CD4-positive, alpha-beta memory T cell (primary cell): ENCODE data around the gene FRMPD4. TPM values are rescaled to one million over a fixed set of nuclear protein-coding genes. Genes with fewer than 3 reads are reported as not detected.

Experiments used
- CTCF ChIA-PET: fragments of 350-600 bp; sonication (Branson Sonifier 250); formaldehyde crosslinking; loops from one replicate; lab custom pipeline; 2021; ENCODE audit warnings: inconsistent platforms; ENCODE audit not compliant: partially characterized antibody; lab: Charles Lee
- POLR2A ChIA-PET: fragments of 350-600 bp; sonication (Branson Sonifier 250); formaldehyde crosslinking; loops from one replicate; lab custom pipeline; 2021; ENCODE audit not compliant: partially characterized antibody; lab: Charles Lee
- DNase-seq, 5 donors: peaks; one replicate each; pipeline versions ENCODE4 v3.0.0 to v3.0.0-alpha.2; 2020 to 2022; ENCODE audit warnings: mixed read lengths in 1 of 5
- H3K27ac ChIP-seq: one replicate; pipeline ENCODE4 v1.7.0; 2013; ENCODE audit warnings: low read depth, low read length
- H3K27me3 ChIP-seq: 2 replicates; pipeline ENCODE4 v1.7.0; 2013; ENCODE audit warnings: mild to moderate bottlenecking, low read length, moderate library complexity; ENCODE audit not compliant: insufficient read depth
- H3K36me3 ChIP-seq: 2 replicates; pipeline ENCODE4 v1.7.0; 2013; ENCODE audit warnings: mild to moderate bottlenecking, low read length, moderate library complexity; ENCODE audit not compliant: insufficient read depth
- H3K4me1 ChIP-seq: 2 replicates; pipeline ENCODE4 v1.7.0; 2013; ENCODE audit warnings: mild to moderate bottlenecking, low read length, moderate library complexity; ENCODE audit not compliant: insufficient read depth
- H3K4me3 ChIP-seq, 2 donors: one replicate each; pipeline ENCODE4 v1.7.0; 2013; ENCODE audit warnings: low read length in 2 of 2, mild to moderate bottlenecking in 1 of 2
- H3K9me3 ChIP-seq, 2 donors: one replicate each; pipeline ENCODE4 v1.7.0; 2013; ENCODE audit warnings: low read length in 2 of 2, control low read depth in 1 of 2; ENCODE audit not compliant: control insufficient read depth in 1 of 2
- H3K27ac Mint-ChIP-seq, 7 donors: one replicate each; pipeline ENCODE4 v1.8.0; 2020 to 2021; ENCODE audit warnings: mixed read lengths in 7 of 7, mild to moderate bottlenecking in 6 of 7, inconsistent platforms in 3 of 7, moderate library complexity in 3 of 7
- H3K27me3 Mint-ChIP-seq, 2 donors: one replicate each; pipeline ENCODE4 v1.8.0; 2020 to 2021; ENCODE audit warnings: mixed read lengths in 2 of 2
- H3K36me3 Mint-ChIP-seq, 2 donors: one replicate each; pipeline ENCODE4 v1.8.0; 2020 to 2021; ENCODE audit warnings: mixed read lengths in 2 of 2, inconsistent platforms in 1 of 2, mild to moderate bottlenecking in 1 of 2
- H3K4me1 Mint-ChIP-seq, 4 donors: one replicate each; pipeline ENCODE4 v1.8.0; 2020 to 2021; ENCODE audit warnings: mixed read lengths in 4 of 4, mild to moderate bottlenecking in 1 of 4
- H3K4me3 Mint-ChIP-seq, 8 donors: one replicate each; pipeline ENCODE4 v1.8.0; 2020 to 2021; ENCODE audit warnings: mixed read lengths in 8 of 8, mild to moderate bottlenecking in 7 of 8, moderate library complexity in 6 of 8, inconsistent platforms in 3 of 8
- H3K9me3 Mint-ChIP-seq, 8 donors: one replicate each; pipeline ENCODE4 v1.8.0; 2020 to 2021; ENCODE audit warnings: mixed read lengths in 8 of 8, mild to moderate bottlenecking in 5 of 8, inconsistent platforms in 3 of 8, moderate library complexity in 1 of 8
- intact Hi-C: fragments of 100-400 bp; cut with micrococcal nuclease; formaldehyde crosslinking; loops from one replicate; pipeline ENCODE4 v1.15.1; 2023
- polyA plus RNA-seq, 2 donors: library from polyadenylated mRNA; unstranded; fragments of 300-500 nt; fragmentation: Illumina TruSeq; gene quantifications; one replicate each; pipeline ENCODE4 v1.2.3, GENCODE V29; 2021
- total RNA-seq, 2 experiments: library from RNA; stranded (reverse); gene quantifications; one replicate each; pipeline ENCODE4 v1.2.3, GENCODE V29; 2021

Gene FRMPD4
- total and polyA plus RNA-seq, 4 experiments from 2014 or later, result not detected

- Mint-ChIP-seq H3K36me3 (no peaks in the 10 kb centered on the region), H3K4me3 (no peak overlapping the region), H3K27me3 (peaks cover 1 to 4% of the 10 kb centered on the region in 2 donors), H3K27ac (no peak overlapping the region), H3K9me3 (no peaks in the 10 kb centered on the region), H3K4me1 (no peaks in the 10 kb centered on the region)
- DNase-seq, result no peak
- no peaks in the 10 kb centered on the region for H3K27me3 ChIP-seq
- H3K36me3 ChIP-seq, result no peaks in the 10 kb centered on the region
- no peak overlapping the region for H3K27ac ChIP-seq
- CTCF ChIA-PET, result no interaction called here
- H3K4me1 ChIP-seq, result no peaks in the 10 kb centered on the region
- intact Hi-C loops, result no loop called here
- H3K9me3 ChIP-seq, result no peaks in the 10 kb centered on the region
- H3K4me3 ChIP-seq, result no peak overlapping the region
- POLR2A ChIA-PET, result no interaction called here
Observed at GRCh38 chrX:12693754-12694153, 555.5 kb downstream of the FRMPD4 start.

GRCh38 chrX:12700745-12701144 lies 562.5 kb downstream of the FRMPD4 start:
- H3K4me1 Mint-ChIP-seq, result no peaks in the 10 kb centered on the region
- CTCF ChIA-PET, result interaction anchor here (1.4 kb wide), 1 partner anchor 913 kb away, joined by 8 read pairs; no protein-coding TSS in a partner anchor
- no peak overlapping the region for H3K27ac Mint-ChIP-seq
- H3K27me3 Mint-ChIP-seq, result peaks cover 9 to 11% of the 10 kb centered on the region in 2 donors
- no peak overlapping the region for H3K4me3 Mint-ChIP-seq
- POLR2A ChIA-PET, result no interaction called here
- no peaks in the 10 kb centered on the region for H3K36me3 Mint-ChIP-seq
- peaks cover 0 to 3% (median 0%) of the 10 kb centered on the region in 8 donors for H3K9me3 Mint-ChIP-seq
- intact Hi-C loops, result loop anchor here (5.0 kb wide), 2 partner anchors 192 to 1168 kb away; no protein-coding TSS in a partner anchor
- no peaks in the 10 kb centered on the region for H3K36me3 ChIP-seq
- H3K4me1 ChIP-seq, result no peaks in the 10 kb centered on the region
- H3K27ac ChIP-seq, result no peak overlapping the region
- H3K9me3 ChIP-seq, result no peaks in the 10 kb centered on the region
- DNase-seq, result no peak
- no peaks in the 10 kb centered on the region for H3K27me3 ChIP-seq
- no peak overlapping the region for H3K4me3 ChIP-seq

GRCh38 chrX:12701628-12702027 lies 563.4 kb downstream of the FRMPD4 start:
- Histone ChIP-seq H3K27me3 (no peaks in the 10 kb centered on the region), H3K4me1 (no peaks in the 10 kb centered on the region), H3K27ac (no peak overlapping the region), H3K36me3 (no peaks in the 10 kb centered on the region), H3K4me3 (no peak overlapping the region), H3K9me3 (no peaks in the 10 kb centered on the region)
- peaks cover 8 to 11% of the 10 kb centered on the region in 2 donors for H3K27me3 Mint-ChIP-seq
- H3K36me3 Mint-ChIP-seq, result no peaks in the 10 kb centered on the region
- peak overlapping the region in 1 of 7 donors; percentile 19 for H3K27ac Mint-ChIP-seq
- H3K4me1 Mint-ChIP-seq, result no peaks in the 10 kb centered on the region
- peaks cover 0 to 3% (median 0%) of the 10 kb centered on the region in 8 donors for H3K9me3 Mint-ChIP-seq
- peak in 1 of 5 donors; percentile 1 for DNase-seq
- CTCF ChIA-PET, result interaction anchor here (1.4 kb wide), 1 partner anchor 914 kb away, joined by 8 read pairs; no protein-coding TSS in a partner anchor
- intact Hi-C loops, result loop anchor here (5.0 kb wide), 2 partner anchors 191 to 1169 kb away; no protein-coding TSS in a partner anchor
- POLR2A ChIA-PET, result no interaction called here
- H3K4me3 Mint-ChIP-seq, result no peak overlapping the region

- intact Hi-C loops, result loop anchor here (5.0 kb wide), 2 partner anchors 190 to 1170 kb away; no protein-coding TSS in a partner anchor
- H3K4me3 Mint-ChIP-seq, result no peak overlapping the region
- POLR2A ChIA-PET, result no interaction called here
- Histone ChIP-seq H3K4me3 (no peak overlapping the region), H3K27me3 (no peaks in the 10 kb centered on the region), H3K36me3 (no peaks in the 10 kb centered on the region), H3K27ac (no peak overlapping the region), H3K4me1 (no peaks in the 10 kb centered on the region), H3K9me3 (no peaks in the 10 kb centered on the region)
- H3K27ac Mint-ChIP-seq, result peak overlapping the region in 1 of 7 donors; percentile 32
- peaks cover 0 to 3% (median 0%) of the 10 kb centered on the region in 8 donors for H3K9me3 Mint-ChIP-seq
- H3K36me3 Mint-ChIP-seq, result no peaks in the 10 kb centered on the region
- H3K27me3 Mint-ChIP-seq, result peaks cover 7 to 11% of the 10 kb centered on the region in 2 donors
- no peaks in the 10 kb centered on the region for H3K4me1 Mint-ChIP-seq
- CTCF ChIA-PET, result no interaction called here
- no peak for DNase-seq
Observed at GRCh38 chrX:12702509-12703091, 564.3 kb downstream of the FRMPD4 start.

GRCh38 chrX:12704706-12705105 lies 566.4 kb downstream of the FRMPD4 start:
- H3K4me3 ChIP-seq, result no peak overlapping the region
- H3K4me3 Mint-ChIP-seq, result no peak overlapping the region

GRCh38 chrX:12709047-12709446 lies 570.8 kb downstream of the FRMPD4 start:
- H3K27ac Mint-ChIP-seq, result no peak overlapping the region
- peaks cover 0 to 5% of the 10 kb centered on the region in 2 donors for H3K27me3 Mint-ChIP-seq
- no peak for DNase-seq
- Histone ChIP-seq H3K27ac (no peak overlapping the region), H3K36me3 (no peaks in the 10 kb centered on the region), H3K27me3 (no peaks in the 10 kb centered on the region), H3K4me1 (no peaks in the 10 kb centered on the region), H3K9me3 (no peaks in the 10 kb centered on the region), H3K4me3 (no peak overlapping the region)
- no peaks in the 10 kb centered on the region for H3K36me3 Mint-ChIP-seq
- CTCF ChIA-PET, result no interaction called here
- no peaks in the 10 kb centered on the region for H3K9me3 Mint-ChIP-seq
- POLR2A ChIA-PET, result no interaction called here
- intact Hi-C loops, result no loop called here
- no peak overlapping the region for H3K4me3 Mint-ChIP-seq
- no peaks in the 10 kb centered on the region for H3K4me1 Mint-ChIP-seq

More at GRCh38 chrX:12704706-12705105, 566.4 kb downstream of the FRMPD4 start:
- no peaks in the 10 kb centered on the region for H3K27me3 ChIP-seq
- no peaks in the 10 kb centered on the region for H3K36me3 ChIP-seq
- POLR2A ChIA-PET, result no interaction called here
- no peak for DNase-seq
- no peak overlapping the region for H3K27ac ChIP-seq
- Mint-ChIP-seq H3K27me3 (peaks cover 6 to 10% of the 10 kb centered on the region in 2 donors), H3K27ac (peak overlapping the region in 1 of 7 donors; percentile 12), H3K4me1 (no peaks in the 10 kb centered on the region), H3K9me3 (peaks cover 0 to 3% (median 0%) of the 10 kb centered on the region in 8 donors), H3K36me3 (no peaks in the 10 kb centered on the region)
- no peaks in the 10 kb centered on the region for H3K4me1 ChIP-seq
- no peaks in the 10 kb centered on the region for H3K9me3 ChIP-seq
- CTCF ChIA-PET, result no interaction called here
- intact Hi-C loops, result loop anchor here (5.0 kb wide), 2 partner anchors 188 to 1172 kb away; no protein-coding TSS in a partner anchor

- Mint-ChIP-seq H3K27ac (no peak overlapping the region), H3K36me3 (no peaks in the 10 kb centered on the region), H3K4me1 (no peaks in the 10 kb centered on the region), H3K9me3 (no peaks in the 10 kb centered on the region), H3K4me3 (no peak overlapping the region), H3K27me3 (peaks cover 0 to 6% of the 10 kb centered on the region in 2 donors)
- intact Hi-C loops, result no loop called here
- Histone ChIP-seq H3K4me1 (no peaks in the 10 kb centered on the region), H3K27ac (no peak overlapping the region), H3K9me3 (no peaks in the 10 kb centered on the region), H3K36me3 (no peaks in the 10 kb centered on the region), H3K27me3 (no peaks in the 10 kb centered on the region), H3K4me3 (no peak overlapping the region)
- ChIA-PET POLR2A (no interaction called here), CTCF (no interaction called here)
- no peak for DNase-seq
Observed at GRCh38 chrX:12711435-12712040, 573.3 kb downstream of the FRMPD4 start.
